Suppressor macrophage treated with lipopolysaccharide for 4 hours (primary cell): ENCODE data around the gene SEC24D.

Experiments used
- DNase-seq: peaks from one replicate; pipeline ENCODE4 v3.0.0-alpha.2; 2020

SEC24D gene

GRCh38 chr4:118746251-118746919 is 89.5 kb downstream of the SEC24D start:
- DNase-seq = no peak

GRCh38 chr4:118745357-118745756 is 90.6 kb downstream of the SEC24D start:
- peak; percentile 12 for DNase-seq

GRCh38 chr4:118743867-118744266 is 92.1 kb downstream of the SEC24D start:
- peak; percentile 59 for DNase-seq

GRCh38 chr4:118742050-118742449 is 93.9 kb downstream of the SEC24D start:
- no peak for DNase-seq

- no peak for DNase-seq
Observed at GRCh38 chr4:118741301-118741855, 94.5 kb downstream of the SEC24D start.

- peak; percentile 47 for DNase-seq
Observed at GRCh38 chr4:118740869-118741268, 95.1 kb downstream of the SEC24D start.

- DNase-seq = no peak
Observed at GRCh38 chr4:118739022-118739713, 96.8 kb downstream of the SEC24D start.

GRCh38 chr4:118738090-118738489 is 97.8 kb downstream of the SEC24D start:
- no peak for DNase-seq

GRCh38 chr4:118736900-118737299 is 99.0 kb downstream of the SEC24D start:
- DNase-seq = no peak

GRCh38 chr4:118734491-118735205 is 101.3 kb downstream of the SEC24D start:
- DNase-seq = no peak

- DNase-seq = no peak
Observed at GRCh38 chr4:118732591-118733330, 103.2 kb downstream of the SEC24D start.

- no peak for DNase-seq
Observed at GRCh38 chr4:118730683-118731082, 105.2 kb downstream of the SEC24D start.

- DNase-seq = no peak
Observed at GRCh38 chr4:118729287-118730286, 106.3 kb downstream of the SEC24D start.

- no peak for DNase-seq
Observed at GRCh38 chr4:118727360-118727759, 108.6 kb downstream of the SEC24D start.

- no peak for DNase-seq
Observed at GRCh38 chr4:118723369-118723768, 112.6 kb downstream of the SEC24D start.

GRCh38 chr4:118721752-118722151 is 114.2 kb downstream of the SEC24D start:
- no peak for DNase-seq

GRCh38 chr4:118718511-118719170 is 117.3 kb downstream of the SEC24D start:
- no peak for DNase-seq

GRCh38 chr4:118716304-118716703 is 119.6 kb downstream of the SEC24D start:
- DNase-seq = no peak

- DNase-seq = no peak
Observed at GRCh38 chr4:118714682-118715081, 121.2 kb downstream of the SEC24D start.

- DNase-seq = no peak
Observed at GRCh38 chr4:118712872-118713271, 123.1 kb downstream of the SEC24D start.

- DNase-seq = no peak
Observed at GRCh38 chr4:118711052-118711451, 124.9 kb downstream of the SEC24D start.
